Esophagus muscularis mucosa (tissue), 4 donors: ENCODE measurements around the gene CCNB3. TPM values are rescaled to one million over a fixed set of nuclear protein-coding genes. Genes with fewer than 3 reads are reported as not detected.

Experiments used
- DNase-seq: peaks from one replicate; pipeline ENCODE4 v3.0.0-alpha.2; 2017; ENCODE audit errors: extremely low spot score
- H3K27ac ChIP-seq, 4 donors: fragments of 200-600 bp; sonication (generic); replicated peaks in 1 of 4; 1 replicate in 3 of 4; 2 replicates in 1 of 4; pipeline ENCODE4 v1.5.1; 2016 to 2019; ENCODE audit warnings: mild to moderate bottlenecking in 1 of 4
- H3K27me3 ChIP-seq, 4 donors: fragments of 200-600 bp; sonication (generic); one replicate each; pipeline versions ENCODE4 v1.5.1 to v1.6.0; 2016 to 2019
- H3K36me3 ChIP-seq, 4 donors: fragments of 200-600 bp; sonication (generic); one replicate each; pipeline ENCODE4 v1.5.1; 2016 to 2019
- H3K4me1 ChIP-seq, 4 donors: fragments of 200-600 bp; sonication (generic); one replicate each; pipeline ENCODE4 v1.5.1; 2016 to 2019
- H3K4me3 ChIP-seq, 4 donors: fragments of 200-600 bp; sonication (generic); 1 replicate in 2 of 4; 2 replicates in 2 of 4; pipeline ENCODE4 v1.5.1; 2016 to 2019; ENCODE audit warnings: mild to moderate bottlenecking in 4 of 4, moderate library complexity in 1 of 4
- H3K9me3 ChIP-seq, 4 donors: fragments of 200-600 bp; sonication (generic); 1 replicate in 3 of 4; 2 replicates in 1 of 4; pipeline ENCODE4 v1.5.1; 2016 to 2019
- EP300 ChIP-seq: sonication (generic); formaldehyde crosslinking; IDR thresholded peaks from one replicate; pipeline ENCODE4 v1.6.1; 2017; ENCODE audit warnings: antibody characterized with exemption
- POLR2A ChIP-seq: fragments of 450-650 bp; IDR thresholded peaks from one replicate; pipeline ENCODE4 v1.6.1; 2017; ENCODE audit warnings: antibody characterized with exemption, moderate library complexity, mild to moderate bottlenecking, low read depth
- POLR2AphosphoS5 ChIP-seq, 2 donors: sonication (generic); formaldehyde crosslinking; IDR thresholded peaks; one replicate each; pipeline ENCODE4 v1.6.1; 2017; ENCODE audit warnings: antibody characterized with exemption in 2 of 2
- WGBS: methylation state at CpG from one replicate; pipeline ENCODE4 v1.1.5; 2018; 5-methylcytosine and 5-hydroxymethylcytosine counted together
- intact Hi-C: fragments of 100-400 bp; cut with DNase I; formaldehyde crosslinking; loops from one replicate; pipeline ENCODE4 v1.15.1; 2023
- total RNA-seq, 4 donors: library from RNA; depleted of rRNA; stranded (reverse); fragments of >200 nt; gene quantifications; one replicate each; pipeline versions ENCODE4 v1.1.0 to v1.2.1, GENCODE V29; 2016
- TF ChIP-seq, protein P1 (sequence below), 3 experiments: fragments of 200-600 bp in 2 of 3; fragments of 450-650 bp in 1 of 3; sonication (generic) in 2 of 3; IDR thresholded peaks; one replicate each; pipeline ENCODE4 v1.5.1; 2017 to 2019; ENCODE audit warnings: antibody characterized with exemption in 3 of 3, mild to moderate bottlenecking in 2 of 3, moderate library complexity in 1 of 3

Gene CCNB3
- total RNA-seq, 4 donors from 2014 or later: under 0.01 to 4.9 (median 3.1) TPM; not detected in 1

DNA sequence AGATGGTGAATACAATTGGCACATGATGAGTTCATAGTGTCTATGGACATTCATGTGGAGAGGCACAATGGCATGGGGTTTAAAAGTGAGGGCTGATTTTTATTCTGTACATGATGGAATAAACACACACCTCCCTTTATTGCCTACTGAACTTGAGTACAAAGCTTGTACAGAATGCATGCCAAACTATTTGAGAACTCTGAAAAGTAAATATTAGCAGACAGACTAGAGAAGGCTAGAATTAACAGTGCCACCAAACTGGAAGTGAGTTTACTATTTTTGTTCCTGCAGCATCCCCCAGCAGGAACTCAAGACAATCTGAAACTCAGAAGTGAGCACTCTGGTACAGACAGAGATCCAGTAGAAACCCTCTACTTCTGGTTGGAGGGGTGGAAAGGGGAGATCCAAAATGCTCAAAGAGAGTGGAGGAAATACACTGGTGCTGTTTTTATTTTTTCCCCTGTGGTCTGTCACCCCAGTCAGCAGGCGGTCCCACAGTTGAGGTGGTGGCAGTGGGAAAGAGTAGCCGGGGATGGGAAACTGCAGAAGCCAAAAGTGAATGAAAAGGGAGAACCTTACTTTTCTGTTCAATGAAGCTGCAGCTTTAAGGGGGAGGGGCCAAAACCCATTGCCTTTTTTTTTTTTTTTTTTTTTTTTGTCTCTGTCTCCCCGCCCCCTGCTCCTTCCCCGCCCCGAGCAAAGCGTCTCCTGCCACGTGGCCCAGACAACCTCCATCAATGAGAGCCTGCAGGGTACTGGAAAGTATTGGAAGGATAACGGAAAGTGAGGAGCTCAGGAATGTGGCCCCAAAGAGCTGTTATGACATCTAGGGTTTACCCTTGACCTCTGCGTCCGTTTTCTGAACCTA is 24.3 kb upstream of the CCNB3 start:
- Histone ChIP-seq H3K27me3 (peaks cover 0 to 6% (median 0%) of the 10 kb centered on the region in 4 donors), H3K9me3 (no peaks in the 10 kb centered on the region), H3K36me3 (no peaks in the 10 kb centered on the region), H3K27ac (no peak overlapping the region), H3K4me3 (no peak overlapping the region), H3K4me1 (no peaks in the 10 kb centered on the region)
- WGBS: 47% methylated on average over 10 of the region's 10 CpGs
- TF ChIP-seq POLR2AphosphoS5 (IDR thresholded peaks at IDR 0.05): no peak
- TF ChIP-seq, protein P1, sequence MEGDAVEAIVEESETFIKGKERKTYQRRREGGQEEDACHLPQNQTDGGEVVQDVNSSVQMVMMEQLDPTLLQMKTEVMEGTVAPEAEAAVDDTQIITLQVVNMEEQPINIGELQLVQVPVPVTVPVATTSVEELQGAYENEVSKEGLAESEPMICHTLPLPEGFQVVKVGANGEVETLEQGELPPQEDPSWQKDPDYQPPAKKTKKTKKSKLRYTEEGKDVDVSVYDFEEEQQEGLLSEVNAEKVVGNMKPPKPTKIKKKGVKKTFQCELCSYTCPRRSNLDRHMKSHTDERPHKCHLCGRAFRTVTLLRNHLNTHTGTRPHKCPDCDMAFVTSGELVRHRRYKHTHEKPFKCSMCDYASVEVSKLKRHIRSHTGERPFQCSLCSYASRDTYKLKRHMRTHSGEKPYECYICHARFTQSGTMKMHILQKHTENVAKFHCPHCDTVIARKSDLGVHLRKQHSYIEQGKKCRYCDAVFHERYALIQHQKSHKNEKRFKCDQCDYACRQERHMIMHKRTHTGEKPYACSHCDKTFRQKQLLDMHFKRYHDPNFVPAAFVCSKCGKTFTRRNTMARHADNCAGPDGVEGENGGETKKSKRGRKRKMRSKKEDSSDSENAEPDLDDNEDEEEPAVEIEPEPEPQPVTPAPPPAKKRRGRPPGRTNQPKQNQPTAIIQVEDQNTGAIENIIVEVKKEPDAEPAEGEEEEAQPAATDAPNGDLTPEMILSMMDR (IDR thresholded peaks at IDR 0.05): no peak
- DNase-seq: no peak
- intact Hi-C loops: no loop called here

DNA sequence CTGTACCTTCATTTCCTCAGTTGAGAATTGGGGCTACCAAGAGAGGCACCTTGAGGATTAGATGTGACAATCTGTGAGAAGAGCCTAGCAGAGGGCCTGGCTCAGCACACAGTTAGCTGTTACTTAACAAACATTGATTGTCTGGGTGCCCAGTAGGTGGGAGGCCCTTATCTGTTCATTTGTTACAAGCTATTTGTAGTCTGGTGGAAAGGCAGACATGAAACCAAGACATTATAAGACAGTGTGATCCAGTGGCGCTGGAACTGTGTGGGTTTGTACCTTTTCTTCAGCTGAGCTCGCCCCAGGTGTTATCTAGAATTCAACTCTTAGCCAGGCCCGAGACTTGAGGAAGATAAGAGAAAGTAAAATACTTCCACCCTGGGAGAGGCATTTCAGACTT is 20.7 kb upstream of the CCNB3 start:
- no peaks in the 10 kb centered on the region for H3K9me3 ChIP-seq
- H3K4me1 ChIP-seq: no peaks in the 10 kb centered on the region
- intact Hi-C loops: no loop called here
- H3K27ac ChIP-seq: no peak overlapping the region
- 83% methylated on average over 3 of the region's 3 CpGs for WGBS
- no peaks in the 10 kb centered on the region for H3K36me3 ChIP-seq
- no peak for DNase-seq
- no peaks in the 10 kb centered on the region for H3K27me3 ChIP-seq
- TF ChIP-seq EP300 (no peak), POLR2AphosphoS5 (IDR thresholded peaks at IDR 0.05) (no peak), POLR2A (no peak)
- TF ChIP-seq, protein P1 (IDR thresholded peaks at IDR 0.05): no peak
- H3K4me3 ChIP-seq: no peak overlapping the region

DNA sequence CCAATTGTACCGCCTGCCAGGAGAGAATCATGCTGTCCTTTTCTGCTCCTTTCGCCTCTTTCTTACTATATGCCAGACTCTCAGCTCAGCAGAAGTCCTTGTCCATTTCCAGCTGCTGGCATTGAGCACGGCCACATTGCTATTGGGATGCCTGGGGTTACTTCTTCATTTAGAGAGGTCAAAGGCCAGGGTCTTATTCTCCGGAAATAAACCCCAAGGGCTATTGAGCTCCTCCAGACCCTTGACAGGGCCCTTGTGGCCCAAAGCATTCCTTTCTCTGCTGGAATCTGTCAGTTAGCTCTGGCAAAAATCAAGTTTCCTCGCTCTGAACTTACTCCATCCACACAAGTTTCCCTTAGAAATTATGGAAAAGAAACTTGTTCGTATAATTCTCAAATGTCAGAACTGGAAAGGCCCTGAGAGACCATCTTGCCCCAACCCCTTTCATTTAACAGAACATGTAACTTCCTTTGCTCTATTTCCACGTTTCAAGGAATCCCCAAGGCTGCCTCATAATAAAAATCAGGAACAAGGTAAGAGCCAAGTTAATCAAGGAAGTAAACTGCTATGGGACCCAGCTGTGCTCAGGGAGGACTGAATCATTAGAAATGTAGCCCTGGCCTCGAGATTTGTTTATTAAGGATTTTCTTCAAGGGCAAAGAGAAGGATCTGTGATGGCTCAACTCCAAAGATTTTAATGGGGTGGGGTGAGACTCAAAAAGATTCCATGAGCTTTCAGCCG is 15.5 kb upstream of the CCNB3 start:
- no peaks in the 10 kb centered on the region for H3K9me3 ChIP-seq
- no peaks in the 10 kb centered on the region for H3K27me3 ChIP-seq
- no peak overlapping the region for H3K4me3 ChIP-seq
- 45% methylated on average over 9 of the region's 9 CpGs for WGBS
- DNase-seq: no peak
- TF ChIP-seq, protein P1 (IDR thresholded peaks at IDR 0.05): no peak
- TF ChIP-seq POLR2AphosphoS5 (IDR thresholded peaks at IDR 0.05) (no peak), POLR2A (no peak), EP300 (no peak)
- no peaks in the 10 kb centered on the region for H3K36me3 ChIP-seq
- no peaks in the 10 kb centered on the region for H3K4me1 ChIP-seq
- H3K27ac ChIP-seq: peak overlapping the region in 1 of 4 donors; percentile 3
- intact Hi-C loops: no loop called here

DNA sequence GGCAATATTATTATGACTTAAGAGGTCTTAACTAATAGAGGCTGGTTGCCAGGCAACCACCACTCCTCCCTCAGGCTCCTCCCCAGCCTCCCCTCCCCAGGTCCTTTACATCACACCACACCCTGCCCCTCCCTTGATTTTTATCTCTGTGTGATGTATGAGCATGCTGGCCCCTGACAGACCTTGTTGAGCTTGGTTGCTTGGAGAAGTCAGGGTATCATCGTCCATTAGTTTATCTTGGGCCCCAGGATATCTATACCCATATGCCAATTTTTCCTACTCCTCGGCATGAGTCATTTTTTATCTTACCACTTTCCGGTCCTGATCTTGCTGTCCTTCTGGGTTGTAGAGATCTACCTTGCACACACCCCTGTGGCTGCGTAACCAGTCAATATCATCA is 6.2 kb upstream of the CCNB3 start:
- Histone ChIP-seq H3K4me3 (no peak overlapping the region), H3K27ac (no peak overlapping the region), H3K27me3 (no peaks in the 10 kb centered on the region), H3K36me3 (no peaks in the 10 kb centered on the region), H3K4me1 (no peaks in the 10 kb centered on the region), H3K9me3 (no peaks in the 10 kb centered on the region)
- DNase-seq: no peak
- no peak for TF ChIP-seq EP300
- TF ChIP-seq, protein P1 (IDR thresholded peaks at IDR 0.05): no peak
- no peak for TF ChIP-seq POLR2A
- TF ChIP-seq POLR2AphosphoS5 (IDR thresholded peaks at IDR 0.05): no peak
- WGBS: 82% methylated on average over 4 of the region's 4 CpGs
- intact Hi-C loops: no loop called here
